Gastroesophageal sphincter (tissue), 4 donors: Measurements from ENCODE around the gene FAM83C. TPM values are rescaled to one million over a fixed set of nuclear protein-coding genes. Genes with fewer than 3 reads are reported as not detected.

ENCODE experiments used
- ATAC-seq: fragments of 150-250 bp; one replicate; pipeline ENCODE4 v1.9.1; 2016; ENCODE audit warnings: mild to moderate bottlenecking, moderate library complexity
- H3K27ac ChIP-seq, 4 donors: fragments of 200-600 bp; sonication (generic) in 3 of 4; 1 replicate in 3 of 4; 2 replicates in 1 of 4; pipeline ENCODE4 v1.5.1; 2016 to 2019
- H3K27me3 ChIP-seq: fragments of 200-600 bp; sonication (generic); one replicate; pipeline ENCODE4 v1.5.1; 2019
- H3K36me3 ChIP-seq, 2 donors: fragments of 200-600 bp; sonication (generic); one replicate each; pipeline ENCODE4 v1.5.1; 2019; ENCODE audit warnings: control low read depth in 1 of 2
- H3K4me1 ChIP-seq, 3 donors: fragments of 200-600 bp; sonication (generic); 1 replicate in 2 of 3; 2 replicates in 1 of 3; pipeline ENCODE4 v1.5.1; 2016 to 2019; ENCODE audit warnings: control low read depth in 2 of 3
- H3K4me3 ChIP-seq, 2 donors: fragments of 200-600 bp; sonication (generic); one replicate each; pipeline ENCODE4 v1.5.1; 2019; ENCODE audit warnings: mild to moderate bottlenecking in 1 of 2, moderate library complexity in 1 of 2
- H3K9me3 ChIP-seq, 3 donors: fragments of 200-600 bp; sonication (generic); one replicate each; pipeline ENCODE4 v1.5.1; 2017 to 2019; ENCODE audit warnings: control low read depth in 2 of 3
- EP300 ChIP-seq: sonication (generic); formaldehyde crosslinking; IDR thresholded peaks from one replicate; pipeline ENCODE4 v1.6.1; 2017; ENCODE audit warnings: antibody characterized with exemption, mild to moderate bottlenecking
- POLR2A ChIP-seq, 2 donors: fragments of 450-650 bp; IDR thresholded peaks; one replicate each; pipeline ENCODE4 v1.6.1; 2017; ENCODE audit warnings: antibody characterized with exemption in 2 of 2, mild to moderate bottlenecking in 2 of 2, moderate library complexity in 1 of 2
- POLR2AphosphoS5 ChIP-seq: sonication (generic); formaldehyde crosslinking; IDR thresholded peaks from one replicate; pipeline ENCODE4 v1.6.1; 2017; ENCODE audit warnings: antibody characterized with exemption
- WGBS, 2 donors: methylation state at CpG; one replicate each; pipeline ENCODE4 v1.1.5; 2018; ENCODE audit warnings: low coverage in 1 of 2; 5-methylcytosine and 5-hydroxymethylcytosine counted together
- total RNA-seq, 4 donors: library from RNA; depleted of rRNA; stranded (reverse); fragments of >200 nt; gene quantifications; one replicate each; pipeline ENCODE4 v1.1.0, GENCODE V29; 2016
- TF ChIP-seq, protein P1 (sequence below), 4 experiments: fragments of 200-600 bp in 2 of 4; fragments of 450-650 bp in 2 of 4; sonication (generic) in 1 of 4; IDR thresholded peaks; one replicate each; pipeline ENCODE4 v1.5.1; 2017 to 2019; ENCODE audit warnings: antibody characterized with exemption in 4 of 4, mild to moderate bottlenecking in 2 of 4, moderate library complexity in 2 of 4

The FAM83C gene
- total RNA-seq, 4 donors from 2014 or later = 1.4 TPM; not detected in 3

DNA sequence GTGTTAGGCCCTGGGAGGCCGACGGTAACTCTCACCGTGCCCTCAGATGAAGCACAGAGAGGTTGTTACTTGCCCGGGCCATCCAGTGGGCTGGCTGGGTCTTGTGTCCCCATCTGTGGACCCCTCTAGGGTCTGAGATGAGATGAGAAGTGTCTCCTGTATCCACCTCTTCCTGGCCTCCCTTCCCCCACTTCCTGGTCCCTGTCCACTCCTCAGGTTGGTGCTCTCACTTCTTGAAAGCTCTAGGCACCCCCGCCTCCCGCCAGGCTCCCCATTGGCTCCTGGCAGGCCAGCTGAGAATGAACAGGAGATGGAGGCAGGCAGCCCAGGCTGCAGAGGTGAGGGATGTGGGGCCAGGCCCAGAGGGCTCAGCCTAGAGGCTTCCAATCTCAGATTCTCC, 15.8 kb downstream of the FAM83C start:
- WGBS, 2 donors = 80% methylated on average over 3 of the region's 6 CpGs; no CpG with 5 or more reads in 1 of the 2 donors
- H3K9me3 ChIP-seq = no peaks in the 10 kb centered on the region
- peaks cover 4 to 32% (median 12%) of the 10 kb centered on the region in 3 donors for H3K4me1 ChIP-seq
- peaks cover 0 to 46% of the 10 kb centered on the region in 2 donors for H3K36me3 ChIP-seq
- peak overlapping the region in 1 of 2 donors; percentile 72 for H3K4me3 ChIP-seq
- peak overlapping the region in 3 of 4 donors; percentile 94 to 99 (median 96) for H3K27ac ChIP-seq
- TF ChIP-seq EP300 = no peak
- no peak for TF ChIP-seq POLR2AphosphoS5
- no peak for TF ChIP-seq POLR2A (IDR thresholded peaks at IDR 0.05)
- TF ChIP-seq, protein P1, sequence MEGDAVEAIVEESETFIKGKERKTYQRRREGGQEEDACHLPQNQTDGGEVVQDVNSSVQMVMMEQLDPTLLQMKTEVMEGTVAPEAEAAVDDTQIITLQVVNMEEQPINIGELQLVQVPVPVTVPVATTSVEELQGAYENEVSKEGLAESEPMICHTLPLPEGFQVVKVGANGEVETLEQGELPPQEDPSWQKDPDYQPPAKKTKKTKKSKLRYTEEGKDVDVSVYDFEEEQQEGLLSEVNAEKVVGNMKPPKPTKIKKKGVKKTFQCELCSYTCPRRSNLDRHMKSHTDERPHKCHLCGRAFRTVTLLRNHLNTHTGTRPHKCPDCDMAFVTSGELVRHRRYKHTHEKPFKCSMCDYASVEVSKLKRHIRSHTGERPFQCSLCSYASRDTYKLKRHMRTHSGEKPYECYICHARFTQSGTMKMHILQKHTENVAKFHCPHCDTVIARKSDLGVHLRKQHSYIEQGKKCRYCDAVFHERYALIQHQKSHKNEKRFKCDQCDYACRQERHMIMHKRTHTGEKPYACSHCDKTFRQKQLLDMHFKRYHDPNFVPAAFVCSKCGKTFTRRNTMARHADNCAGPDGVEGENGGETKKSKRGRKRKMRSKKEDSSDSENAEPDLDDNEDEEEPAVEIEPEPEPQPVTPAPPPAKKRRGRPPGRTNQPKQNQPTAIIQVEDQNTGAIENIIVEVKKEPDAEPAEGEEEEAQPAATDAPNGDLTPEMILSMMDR (IDR thresholded peaks at IDR 0.05) = no peak
- no peaks in the 10 kb centered on the region for H3K27me3 ChIP-seq
- no peak for ATAC-seq

DNA sequence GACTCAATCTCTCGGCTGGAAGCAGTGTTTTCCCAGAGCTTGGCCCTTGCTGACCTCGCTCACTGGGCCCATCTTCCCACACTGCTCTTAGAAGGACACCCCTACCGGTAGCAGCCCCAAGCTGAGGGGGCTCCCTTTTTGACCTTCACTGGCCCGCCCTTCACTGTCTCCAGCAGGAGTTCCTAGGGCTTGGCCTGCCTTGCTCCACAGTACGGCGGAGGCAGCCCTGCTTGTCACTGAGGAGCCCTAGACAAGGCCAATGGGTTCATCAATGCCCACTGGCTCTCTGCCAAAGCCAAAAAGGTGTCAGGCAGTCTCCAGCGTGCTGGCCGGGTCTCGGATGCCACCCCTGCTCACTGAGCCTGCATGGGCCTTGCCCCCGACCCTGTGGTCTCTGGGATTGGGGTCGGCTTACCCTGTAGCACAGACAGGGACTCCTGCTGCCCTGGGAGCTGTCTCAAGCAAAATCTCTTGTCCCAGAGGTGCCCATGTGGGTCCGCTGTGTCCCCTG, 16.4 kb downstream of the FAM83C start:
- H3K27ac ChIP-seq = peak overlapping the region in 1 of 4 donors; percentile 99

DNA sequence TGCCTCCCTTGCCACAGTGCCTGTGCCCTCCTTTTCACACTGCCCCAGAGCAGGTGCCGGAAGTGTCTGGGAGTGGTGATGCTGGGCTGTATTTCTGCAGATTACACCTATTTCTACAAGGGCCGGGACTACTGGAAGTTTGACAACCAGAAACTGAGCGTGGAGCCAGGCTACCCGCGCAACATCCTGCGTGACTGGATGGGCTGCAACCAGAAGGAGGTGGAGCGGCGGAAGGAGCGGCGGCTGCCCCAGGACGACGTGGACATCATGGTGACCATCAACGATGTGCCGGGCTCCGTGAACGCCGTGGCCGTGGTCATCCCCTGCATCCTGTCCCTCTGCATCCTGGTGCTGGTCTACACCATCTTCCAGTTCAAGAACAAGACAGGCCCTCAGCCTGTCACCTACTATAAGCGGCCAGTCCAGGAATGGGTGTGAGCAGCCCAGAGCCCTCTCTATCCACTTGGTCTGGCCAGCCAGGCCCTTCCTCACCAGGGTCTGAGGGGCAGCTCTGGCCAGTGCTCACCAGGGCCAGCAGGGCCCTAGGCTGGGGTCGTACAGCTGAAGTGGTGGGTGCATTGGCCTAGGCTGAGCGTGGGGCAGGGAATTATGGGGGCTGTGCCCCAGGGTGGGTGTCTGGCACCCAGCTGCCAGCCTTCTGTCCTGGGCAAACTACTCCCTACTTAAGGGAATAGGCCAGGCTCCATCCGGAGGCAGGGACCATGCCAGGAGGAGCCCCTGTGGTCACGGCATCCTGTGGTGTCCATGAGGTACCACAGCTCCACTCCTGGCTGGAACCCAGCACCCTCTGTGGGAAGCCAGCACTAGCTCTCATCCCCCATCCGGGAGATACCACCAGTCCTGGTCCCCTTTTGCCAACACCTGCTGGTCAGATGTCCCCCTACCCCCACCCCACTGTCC, 17.8 kb downstream of the FAM83C start:
- TF ChIP-seq, protein P1 (IDR thresholded peaks at IDR 0.05) = no peak
- TF ChIP-seq POLR2AphosphoS5 (no peak), POLR2A (IDR thresholded peaks at IDR 0.05) (no peak), EP300 (no peak)
- H3K27ac ChIP-seq = no peak overlapping the region
- H3K9me3 ChIP-seq = no peaks in the 10 kb centered on the region
- H3K27me3 ChIP-seq = no peaks in the 10 kb centered on the region
- peaks cover 0 to 51% of the 10 kb centered on the region in 2 donors for H3K36me3 ChIP-seq
- no peak overlapping the region for H3K4me3 ChIP-seq
- peaks cover 4 to 34% (median 12%) of the 10 kb centered on the region in 3 donors for H3K4me1 ChIP-seq
- WGBS, 2 donors = 50 to 90% methylated on average over 1 to 9 of the region's 24 CpGs
- ATAC-seq = no peak

More for the DNA sequence above, 16.4 kb downstream of the FAM83C start:
- TF ChIP-seq, protein P1 (IDR thresholded peaks at IDR 0.05) = no peak
- H3K9me3 ChIP-seq = no peaks in the 10 kb centered on the region
- no peak overlapping the region for H3K4me3 ChIP-seq
- no peaks in the 10 kb centered on the region for H3K27me3 ChIP-seq
- peaks cover 0 to 51% of the 10 kb centered on the region in 2 donors for H3K36me3 ChIP-seq
- no peak for ATAC-seq
- no CpG with 5 or more reads among the region's 12 CpGs for WGBS, 2 donors
- H3K4me1 ChIP-seq = peaks cover 4 to 32% (median 12%) of the 10 kb centered on the region in 3 donors

DNA sequence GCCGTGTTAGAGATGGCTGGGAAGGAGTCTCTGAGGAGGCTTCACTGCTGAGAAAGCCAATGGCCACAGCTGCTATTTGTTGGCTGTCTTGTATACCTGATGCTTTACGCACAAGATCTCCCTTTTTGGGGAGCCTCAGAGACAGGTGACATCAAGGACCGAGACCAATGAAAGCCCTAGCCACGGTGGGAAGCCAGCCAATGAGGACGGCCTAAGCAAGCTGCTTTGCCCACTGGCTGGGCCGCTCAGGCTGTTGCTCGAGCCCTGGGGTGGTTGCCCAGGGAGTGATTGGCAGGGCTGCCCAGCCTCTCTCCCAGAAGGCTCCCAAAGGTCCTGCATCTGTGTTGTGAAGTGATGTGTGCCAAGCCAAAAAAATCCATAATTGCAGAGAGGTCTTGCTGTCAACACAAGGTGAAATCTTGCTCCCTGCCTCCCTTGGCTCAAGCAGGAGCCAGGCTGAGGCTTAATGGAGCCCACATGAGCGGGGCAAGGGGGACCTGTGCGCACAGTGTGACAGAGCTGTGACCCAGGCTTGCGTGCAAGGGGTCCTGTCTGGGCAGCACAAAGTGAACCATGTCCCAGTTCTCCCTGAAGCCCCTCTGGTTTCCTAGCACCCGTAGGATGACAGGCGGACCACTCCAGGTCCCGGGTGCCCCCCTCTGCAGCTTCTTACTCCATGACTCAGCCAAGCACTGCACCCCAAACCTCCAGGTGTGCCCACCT, 18.6 kb downstream of the FAM83C start:
- TF ChIP-seq POLR2AphosphoS5 (no peak), EP300 (no peak)
- Histone ChIP-seq H3K4me1 (peaks cover 4 to 35% (median 12%) of the 10 kb centered on the region in 3 donors), H3K36me3 (peaks cover 0 to 49% of the 10 kb centered on the region in 2 donors), H3K4me3 (no peak overlapping the region), H3K9me3 (no peaks in the 10 kb centered on the region), H3K27me3 (no peaks in the 10 kb centered on the region), H3K27ac (no peak overlapping the region)
- no peak for ATAC-seq
- WGBS, 2 donors = 82 to 92% methylated on average over 8 of the region's 13 CpGs

DNA sequence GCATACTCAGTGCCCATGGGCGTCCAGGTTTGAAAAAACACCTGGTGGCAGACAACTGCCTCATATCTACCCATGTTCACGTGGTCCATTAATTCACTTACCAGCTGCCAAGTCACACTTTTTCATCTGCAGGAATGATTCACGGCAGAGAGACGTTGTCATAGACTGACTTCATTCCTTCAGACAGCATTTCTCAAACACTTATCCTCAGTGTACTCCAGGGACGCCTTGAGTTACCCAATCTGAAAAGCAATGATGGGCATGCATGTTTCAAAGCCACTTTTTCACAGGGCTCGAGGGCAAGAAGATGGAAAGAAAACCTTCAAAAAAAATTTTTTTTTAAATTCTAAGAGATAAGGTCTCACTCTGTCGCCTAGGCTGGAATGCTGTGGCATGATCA, 20.3 kb downstream of the FAM83C start:
- Histone ChIP-seq H3K4me1 (peaks cover 4 to 26% (median 11%) of the 10 kb centered on the region in 3 donors), H3K9me3 (no peaks in the 10 kb centered on the region), H3K4me3 (no peak overlapping the region), H3K36me3 (peaks cover 0 to 66% of the 10 kb centered on the region in 2 donors), H3K27me3 (no peaks in the 10 kb centered on the region), H3K27ac (no peak overlapping the region)
- 58 to 62% methylated on average over 5 to 7 of the region's 7 CpGs for WGBS, 2 donors
- no peak for ATAC-seq
- TF ChIP-seq POLR2AphosphoS5 (no peak), EP300 (no peak), POLR2A (IDR thresholded peaks at IDR 0.05) (no peak)
- TF ChIP-seq, protein P1 (IDR thresholded peaks at IDR 0.05) = no peak
